ENCODE measurements around the gene CLEC17A. TPM values are rescaled to one million over a fixed set of nuclear protein-coding genes. Genes with fewer than 3 reads are reported as not detected.

Gene CLEC17A
- total RNA-seq, 2 experiments from 2014 or later = 27.4 to 51.1 TPM

GRCh38 chr19:14556662-14557188, 26.2 kb upstream of the CLEC17A start:
- peak; percentile 78 for DNase-seq (ENCODE audit: low spot score)
- Histone ChIP-seq H2AFZ (ENCODE audit: low read length) (no peak overlapping the region), H3K27ac (ENCODE audit: low read depth, low read length, poor library complexity, severe bottlenecking) (no peak overlapping the region), H3K4me1 (ENCODE audit: insufficient read depth, low read length, poor library complexity, severe bottlenecking) (peaks cover 33% of the 10 kb centered on the region), H3K79me2 (ENCODE audit: insufficient read depth, low read depth, low read length) (peaks cover 17% of the 10 kb centered on the region; the same call in 1 of the 2 replicates), H3K4me3 (ENCODE audit: low read depth, low read length, poor library complexity, severe bottlenecking) (no peak overlapping the region), H3K4me2 (ENCODE audit: low read length) (peak overlapping the region; percentile 33; the same call in 1 of the 2 replicates), H3K9me2 (ENCODE audit: insufficient read depth, low read length) (no peaks in the 10 kb centered on the region), H3K36me3 (ENCODE audit: insufficient read depth, low read length) (peaks cover 7% of the 10 kb centered on the region; the same call in 1 of the 2 replicates), H4K20me1 (ENCODE audit: insufficient read depth, low read length) (no peaks in the 10 kb centered on the region), H3K9me3 (ENCODE audit: low read length) (no peaks in the 10 kb centered on the region)
- intact Hi-C loops (cut with micrococcal nuclease; ENCODE audit: unreplicated experiment) = loop anchor here (5.0 kb wide), 1 partner anchor 39 kb away; the partner anchor contains the start of gene DNAJB1
- no TSS peak for BruUV-seq (replicated peaks)
- POLR2A ChIA-PET = interaction anchor here (1.3 kb wide), 1 partner anchor 132 kb away, joined by 3 read pairs; no protein-coding TSS in a partner anchor
- TF ChIP-seq EZH2phosphoT487 (IDR thresholded peaks at IDR 0.05; ENCODE audit: borderline replicate concordance, low read depth, low read length) (no peak), CTCF (conservative IDR thresholded peaks at IDR 0.05; ENCODE audit: low read length) (peak; percentile 95)
- CTCF ChIA-PET (ENCODE audit: unreplicated experiment) = interaction anchor here (0.6 to 1.2 kb wide), 2 partner anchors 129 to 732 kb away, joined by 3 read pairs; no protein-coding TSS in a partner anchor

- POLR2A ChIA-PET = no interaction called here
- Histone ChIP-seq H3K79me2 (ENCODE audit: insufficient read depth, low read depth, low read length) (peaks cover 14% of the 10 kb centered on the region; the same call in 1 of the 2 replicates), H4K20me1 (ENCODE audit: insufficient read depth, low read length) (no peaks in the 10 kb centered on the region), H3K4me1 (ENCODE audit: insufficient read depth, low read length, poor library complexity, severe bottlenecking) (peaks cover 27% of the 10 kb centered on the region), H3K4me2 (ENCODE audit: low read length) (peak overlapping the region; percentile 44), H3K9me2 (ENCODE audit: insufficient read depth, low read length) (no peaks in the 10 kb centered on the region), H2AFZ (ENCODE audit: low read length) (no peak overlapping the region), H3K4me3 (ENCODE audit: low read depth, low read length, poor library complexity, severe bottlenecking) (no peak overlapping the region), H3K36me3 (ENCODE audit: insufficient read depth, low read length) (peaks cover 13% of the 10 kb centered on the region), H3K9me3 (ENCODE audit: low read length) (no peaks in the 10 kb centered on the region), H3K27ac (ENCODE audit: low read depth, low read length, poor library complexity, severe bottlenecking) (peak overlapping the region; percentile 25)
- no TSS peak for BruUV-seq (replicated peaks)
- intact Hi-C loops (cut with micrococcal nuclease; ENCODE audit: unreplicated experiment) = loop anchor here (5.0 kb wide), 1 partner anchor 41 kb away; the partner anchor contains the start of gene DNAJB1
- no peak for DNase-seq (ENCODE audit: low spot score)
- TF ChIP-seq CTCF (conservative IDR thresholded peaks at IDR 0.05; ENCODE audit: low read length) (no peak), EZH2phosphoT487 (IDR thresholded peaks at IDR 0.05; ENCODE audit: borderline replicate concordance, low read depth, low read length) (no peak)
- CTCF ChIA-PET (ENCODE audit: unreplicated experiment) = no interaction called here
These were observed 24.4 kb upstream of the CLEC17A start for GRCh38 chr19:14558370-14559066.

All from OCI-LY7 (cell line).